Hepatocyte (in vitro differentiated cells): ENCODE results near the gene CYFIP1.

ENCODE experiments used
- CTCF ChIP-seq: fragments of 200-600 bp; sonication (generic); IDR thresholded peaks from 2 replicates; pipeline ENCODE4 v1.5.1; 2016; ENCODE audit warnings: antibody characterized with exemption, mild to moderate bottlenecking; ENCODE audit not compliant: poor library complexity
- EZH2 ChIP-seq: fragments of 200-600 bp; sonication (generic); IDR thresholded peaks from 2 replicates; pipeline ENCODE4 v1.6.1; 2016; ENCODE audit warnings: antibody characterized with exemption, mild to moderate bottlenecking, borderline replicate concordance

DNA sequence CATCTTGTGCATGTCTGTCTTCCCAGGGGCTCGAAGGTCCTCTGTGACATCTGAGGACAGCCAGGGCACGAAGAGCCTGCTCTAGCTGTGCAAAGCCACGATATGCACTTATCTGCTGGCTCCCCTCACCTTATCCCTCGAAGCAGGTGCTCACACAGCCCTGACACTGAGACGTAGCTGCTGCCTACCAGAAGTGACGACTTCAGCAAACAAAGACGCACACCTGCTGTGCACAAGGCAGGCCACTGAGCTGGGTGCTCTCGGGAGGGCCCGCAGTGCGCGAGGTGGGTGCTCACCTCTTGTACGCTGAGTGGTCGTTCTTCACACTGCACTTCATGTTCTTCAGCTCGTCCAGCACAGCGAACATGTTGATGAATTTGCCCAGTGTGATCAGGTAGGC, 37.3 kb downstream of the CYFIP1 start:
- TF ChIP-seq CTCF: no peak
- TF ChIP-seq EZH2: no peak
